Psoas muscle (tissue), 8 donors: ENCODE measurements around the gene KLHL25. TPM values are rescaled to one million over a fixed set of nuclear protein-coding genes. Genes with fewer than 3 reads are reported as not detected.
A peak's percentile ranks its signal among the peaks of the same experiment; 100 is the strongest.

ENCODE experiments used
- ATAC-seq, 4 donors: fragments of 200-7000 bp; cut with Tn5 transposase; one replicate each; pipeline ENCODE4 v1.9.1; 2020; ENCODE audit warnings: moderate library complexity in 3 of 4, mild to moderate bottlenecking in 2 of 4
- DNase-seq, 2 donors: peaks; one replicate each; pipeline ENCODE4 v3.0.0-alpha.2; 2020
- H3K27ac ChIP-seq: fragments of 200-600 bp; one replicate; pipeline ENCODE4 v1.8.0; 2022
- H3K27me3 ChIP-seq, 3 donors: fragments of 200-600 bp in 1 of 3; one replicate each; pipeline versions ENCODE4 v1.6.1 to v1.8.0; 2013 to 2022; ENCODE audit warnings: low read length in 2 of 3, mild to moderate bottlenecking in 2 of 3, moderate library complexity in 1 of 3; ENCODE audit not compliant: insufficient read depth in 3 of 3
- H3K36me3 ChIP-seq, 2 donors: fragments of 200-600 bp in 1 of 2; one replicate each; pipeline versions ENCODE4 v1.6.1 to v1.8.0; 2013 to 2022; ENCODE audit warnings: low read depth in 1 of 2, mild to moderate bottlenecking in 1 of 2, moderate library complexity in 1 of 2; ENCODE audit not compliant: insufficient read depth in 1 of 2
- H3K4me1 ChIP-seq: fragments of 200-600 bp; one replicate; pipeline ENCODE4 v1.8.0; 2022
- H3K4me3 ChIP-seq: fragments of 200-600 bp; one replicate; pipeline ENCODE4 v1.8.0; 2022; ENCODE audit warnings: mild to moderate bottlenecking
- H3K9me3 ChIP-seq: fragments of 200-600 bp; one replicate; pipeline ENCODE4 v1.8.0; 2022
- CTCF ChIP-seq: fragments of 200-600 bp; IDR thresholded peaks from one replicate; pipeline ENCODE4 v1.8.0; 2022; ENCODE audit warnings: antibody characterized with exemption
- WGBS, 3 donors: extraction: QIAGEN DNeasy Blood & Tissue Kit; methylation state at CpG; one replicate each; pipeline versions ENCODE4 v1.1.6 to v1.1.7; 2013; 5-methylcytosine and 5-hydroxymethylcytosine counted together
- intact Hi-C, 2 donors: fragments of 100-400 bp; cut with DNase I; formaldehyde crosslinking; loops; one replicate each; pipeline versions ENCODE4 v1.11.0 to v1.14.2; 2022
- long read RNA-seq, 2 donors: library from polyadenylated mRNA; unstranded; transcript quantifications; one replicate each; pipeline ENCODE4 v2.0.0, GENCODE V29; 2021
- polyA plus RNA-seq, 3 donors: library from polyadenylated mRNA; stranded (reverse); fragments of 200-250 nt; gene quantifications; one replicate each; pipeline ENCODE4 v1.2.3, GENCODE V29; 2013
- total RNA-seq, 4 donors: library from RNA; stranded (reverse); fragmentation: NEBNext Ultra II Directional in 2 of 4; extraction: Animal tissue kit (Norgen Biotek cat#: 25700) in 2 of 4; gene quantifications; one replicate each; pipeline versions ENCODE4 v1.2.1 to v1.2.4, GENCODE V29; 2021 to 2023
- donor health status: healthy with polysubstance abuse.
- donor health status: DM: no; HTN: no; CAD: no; lungs with moderate emphysema.
- donor health status: Bipolar disorder and iron deficiency.
- donor health status: healthy.
- donor health status: DM: yes; HTN: yes; CAD: no.
- donor health status: DM: no; HTN: no; CAD: no.
- donor health status: DM: no; HTN: no; CAD: no.
- donor health status: DM: yes; HTN: yes; CAD: no.

The KLHL25 gene
- total RNA-seq (10 to 100 TPM in 2 of 4 donors, 1 to 10 TPM in 2; 5.5 to 15.7 (median 10.6) TPM), polyA plus RNA-seq (10 to 100 TPM in 1 of 3 donors, 1 to 10 TPM in 2; 3.8 to 12.1 (median 6.8) TPM)
- long read RNA-seq, donor 1, full-length matches to known transcripts: 11 of 17 reads
- long read RNA-seq, donor 1, partial matches to known transcripts: 6 of 17 reads
- long read RNA-seq, donor 1, other reads (novel, unspliced or antisense): 0 of 17 reads
- long read RNA-seq, donor 2, full-length matches to known transcripts: 29 of 60 reads
- long read RNA-seq, donor 2, partial matches to known transcripts: 30 of 60 reads
- long read RNA-seq, donor 2, other reads (novel, unspliced or antisense): 1 of 60 reads

GRCh38 chr15:85794598-85795336, at the start of gene KLHL25:
Gene KLHL25 (minus strand): TSS chr15:85794925. CDS start chr15:85769810, 25,115 bp downstream.
- intact Hi-C loops: loop anchor here (5.0 kb wide), 2 partner anchors 37 to 47 kb away; no protein-coding TSS in a partner anchor
- 0% methylated on average over 28 to 68 of the region's 71 CpGs for WGBS, 3 donors
- Histone ChIP-seq H3K27me3 (no peaks in the 10 kb centered on the region), H3K36me3 (no peaks in the 10 kb centered on the region), H3K4me1 (peaks cover 16% of the 10 kb centered on the region), H3K4me3 (peak within 1 kb of the TSS; percentile 74), H3K27ac (peak within 1 kb of the TSS; percentile 95), H3K9me3 (no peaks in the 10 kb centered on the region)
- DNase-seq (peak; percentile 95 to 97), ATAC-seq (peak; percentile 94 to 96 (median 96))
- no peak for TF ChIP-seq CTCF

- no peak overlapping the region for H3K27ac ChIP-seq
- peaks cover 2% of the 10 kb centered on the region for H3K4me1 ChIP-seq
- no peaks in the 10 kb centered on the region for H3K36me3 ChIP-seq
- H3K27me3 ChIP-seq: no peaks in the 10 kb centered on the region
- H3K9me3 ChIP-seq: no peaks in the 10 kb centered on the region
- peak overlapping the region; percentile 50 for H3K4me3 ChIP-seq
- WGBS, 3 donors: 0 to 1% (median 0%) methylated on average over 8 of the region's 8 CpGs
- no peak for TF ChIP-seq CTCF
- no peak for ATAC-seq
- intact Hi-C loops: loop anchor here (2.0 kb wide), 1 partner anchor 110 kb away; no protein-coding TSS in a partner anchor
- DNase-seq: no peak
Measured at GRCh38 chr15:85840802-85841152, 46.1 kb upstream of the KLHL25 start.

- H3K36me3 ChIP-seq: no peaks in the 10 kb centered on the region
- H3K27ac ChIP-seq: no peak overlapping the region
- H3K4me1 ChIP-seq: peaks cover 2% of the 10 kb centered on the region
- intact Hi-C loops: loop anchor here (2.0 kb wide), 1 partner anchor 109 kb away; no protein-coding TSS in a partner anchor
- ATAC-seq (peak; percentile 95 to 99 (median 98)), DNase-seq (peak; percentile 85 to 92)
- TF ChIP-seq CTCF: peak; percentile 94
- peak overlapping the region; percentile 50 for H3K4me3 ChIP-seq
- H3K27me3 ChIP-seq: no peaks in the 10 kb centered on the region
- H3K9me3 ChIP-seq: no peaks in the 10 kb centered on the region
- 9 to 11% (median 10%) methylated on average over 32 of the region's 32 CpGs for WGBS, 3 donors
Measured at GRCh38 chr15:85840079-85840801, 45.5 kb upstream of the KLHL25 start.

- DNase-seq (no peak), ATAC-seq (no peak)
- peaks cover 2% of the 10 kb centered on the region for H3K4me1 ChIP-seq
- H3K36me3 ChIP-seq: no peaks in the 10 kb centered on the region
- 91 to 100% (median 97%) methylated on average over 2 of the region's 2 CpGs for WGBS, 3 donors
- no peak for TF ChIP-seq CTCF
- H3K27ac ChIP-seq: no peak overlapping the region
- intact Hi-C loops: loop anchor here (2.0 to 10.0 kb wide), 2 partner anchors 109 to 545 kb away; no protein-coding TSS in a partner anchor
- no peaks in the 10 kb centered on the region for H3K27me3 ChIP-seq
- H3K4me3 ChIP-seq: no peak overlapping the region
- no peaks in the 10 kb centered on the region for H3K9me3 ChIP-seq
Measured at GRCh38 chr15:85839643-85840042, 44.9 kb upstream of the KLHL25 start.
